ENCODE results near the gene HSD11B1. TPM values are rescaled to one million over a fixed set of nuclear protein-coding genes. Genes with fewer than 3 reads are reported as not detected.
A peak's percentile ranks its signal among the peaks of the same experiment; 100 is the strongest.

The HSD11B1 gene
- 10 to 100 TPM; 13.9 to 21.5 TPM for total RNA-seq
- 10 to 100 TPM in 1 of 2 donors, 1 to 10 TPM in 1; 3.0 to 10.2 TPM for polyA plus RNA-seq
- long read RNA-seq, donor 1, transcript HSD11B1-202 (6 exons, 1,405 nt), result major isoform, 12 of 12 reads
- long read RNA-seq, donor 1, partial matches to known transcripts, result 0 of 12 reads
- long read RNA-seq, donor 1, other reads (novel, unspliced or antisense), result 0 of 12 reads
- long read RNA-seq, donor 2, transcript HSD11B1-202 (6 exons, 1,405 nt), result major isoform, 11 of 12 reads
- long read RNA-seq, donor 2, partial matches to known transcripts, result 0 of 12 reads
- long read RNA-seq, donor 2, other reads (novel, unspliced or antisense), result 1 of 12 reads

DNA sequence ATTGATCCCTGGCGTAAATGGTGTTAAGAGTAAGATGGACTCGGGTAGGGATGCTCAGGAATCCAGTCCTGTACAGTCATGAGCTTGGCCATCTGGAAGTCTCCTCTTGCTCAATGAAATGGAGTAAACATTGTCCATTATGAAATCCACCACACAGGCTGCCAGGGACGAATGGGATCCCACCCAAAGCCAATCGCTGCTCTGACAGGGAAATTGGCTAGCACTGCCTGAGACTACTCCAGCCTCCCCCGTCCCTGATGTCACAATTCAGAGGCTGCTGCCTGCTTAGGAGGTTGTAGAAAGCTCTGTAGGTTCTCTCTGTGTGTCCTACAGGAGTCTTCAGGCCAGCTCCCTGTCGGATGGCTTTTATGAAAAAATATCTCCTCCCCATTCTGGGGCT is at the start of gene HSD11B1:
Gene HSD11B1 (plus strand): TSS at position 263 of the 400 bp plus-strand sequence. CDS start 97 bp downstream, at position 360.
- H3K9me3 ChIP-seq (ENCODE audit: control insufficient read depth, low read length), result no peaks in the 10 kb centered on the region
- DNase-seq (peak; percentile 79 to 81), ATAC-seq (ENCODE audit: low FRiP score) (peak; percentile 93)
- no peak within 1 kb of the TSS for H3K27ac ChIP-seq (ENCODE audit: low read depth in 1 of 2, low read length in 2 of 2)
- H3K4me3 ChIP-seq (ENCODE audit: low read length in 2 of 2), result no peak within 1 kb of the TSS
- H3K4me1 ChIP-seq (ENCODE audit: control insufficient read depth in 1 of 2, insufficient read depth in 2 of 2, low read length in 2 of 2), result no peaks in the 10 kb centered on the region
- H3K36me3 ChIP-seq (ENCODE audit: control insufficient read depth in 1 of 2, insufficient read depth in 2 of 2, low read length in 1 of 2), result no peaks in the 10 kb centered on the region
- intact Hi-C loops (cut with DNase I), result no loop called here
- WGBS, 2 donors, result 51 to 54% methylated on average over 6 of the region's 6 CpGs
- H3K27me3 ChIP-seq (ENCODE audit: control insufficient read depth in 1 of 2, insufficient read depth in 2 of 2, low read length in 1 of 2), result no peaks in the 10 kb centered on the region

DNA sequence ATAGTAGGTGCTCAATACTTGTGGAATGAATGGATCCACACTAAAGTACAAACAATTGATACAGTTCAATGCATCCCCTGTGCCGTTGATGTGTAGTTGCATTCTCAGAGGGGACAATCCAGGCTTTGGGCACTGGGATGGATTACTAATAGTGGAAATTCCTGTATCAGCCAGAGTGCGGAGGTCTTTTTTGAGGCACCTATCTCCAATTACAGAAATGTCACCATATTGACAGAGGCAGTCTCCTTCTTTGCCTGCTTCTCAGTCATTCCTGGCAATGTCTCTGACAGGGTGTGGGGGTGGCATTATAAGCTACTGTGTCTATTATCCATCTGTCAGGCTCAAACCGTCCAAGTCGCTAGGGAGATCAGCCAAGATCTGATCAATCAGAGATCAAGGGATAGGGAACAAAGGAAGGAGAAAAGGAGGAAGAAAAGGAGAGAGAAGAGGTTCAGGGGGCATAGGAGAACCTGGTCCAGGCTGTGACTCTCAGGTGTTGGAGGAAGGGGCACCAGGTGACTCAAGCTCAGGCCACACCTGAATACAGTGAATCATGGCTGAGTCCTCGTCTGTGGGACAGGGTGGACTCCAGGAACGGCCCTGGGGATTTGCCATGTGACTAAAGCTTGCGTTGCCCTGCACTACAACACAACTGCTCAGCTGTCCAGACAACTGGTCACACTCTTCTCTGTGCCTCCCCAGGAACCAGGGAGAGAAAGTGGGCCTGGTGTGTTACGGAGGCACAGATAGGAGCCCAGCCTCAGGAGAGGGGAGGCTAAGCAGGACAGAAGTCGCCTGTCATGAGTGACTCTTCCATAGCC is 49.0 kb upstream of the HSD11B1 start:
- Histone ChIP-seq H3K36me3 (ENCODE audit: control insufficient read depth in 1 of 2, insufficient read depth in 2 of 2, low read length in 1 of 2) (no peaks in the 10 kb centered on the region), H3K4me3 (ENCODE audit: low read length in 2 of 2) (no peak overlapping the region), H3K27me3 (ENCODE audit: control insufficient read depth in 1 of 2, insufficient read depth in 2 of 2, low read length in 1 of 2) (no peaks in the 10 kb centered on the region), H3K4me1 (ENCODE audit: control insufficient read depth in 1 of 2, insufficient read depth in 2 of 2, low read length in 2 of 2) (no peaks in the 10 kb centered on the region), H3K9me3 (ENCODE audit: control insufficient read depth, low read length) (no peaks in the 10 kb centered on the region), H3K27ac (ENCODE audit: low read depth in 1 of 2, low read length in 2 of 2) (no peak overlapping the region)
- ATAC-seq (ENCODE audit: low FRiP score) (no peak), DNase-seq (no peak)
- intact Hi-C loops (cut with DNase I), result no loop called here
- WGBS, 2 donors, result 89 to 92% methylated on average over 9 of the region's 9 CpGs

DNA sequence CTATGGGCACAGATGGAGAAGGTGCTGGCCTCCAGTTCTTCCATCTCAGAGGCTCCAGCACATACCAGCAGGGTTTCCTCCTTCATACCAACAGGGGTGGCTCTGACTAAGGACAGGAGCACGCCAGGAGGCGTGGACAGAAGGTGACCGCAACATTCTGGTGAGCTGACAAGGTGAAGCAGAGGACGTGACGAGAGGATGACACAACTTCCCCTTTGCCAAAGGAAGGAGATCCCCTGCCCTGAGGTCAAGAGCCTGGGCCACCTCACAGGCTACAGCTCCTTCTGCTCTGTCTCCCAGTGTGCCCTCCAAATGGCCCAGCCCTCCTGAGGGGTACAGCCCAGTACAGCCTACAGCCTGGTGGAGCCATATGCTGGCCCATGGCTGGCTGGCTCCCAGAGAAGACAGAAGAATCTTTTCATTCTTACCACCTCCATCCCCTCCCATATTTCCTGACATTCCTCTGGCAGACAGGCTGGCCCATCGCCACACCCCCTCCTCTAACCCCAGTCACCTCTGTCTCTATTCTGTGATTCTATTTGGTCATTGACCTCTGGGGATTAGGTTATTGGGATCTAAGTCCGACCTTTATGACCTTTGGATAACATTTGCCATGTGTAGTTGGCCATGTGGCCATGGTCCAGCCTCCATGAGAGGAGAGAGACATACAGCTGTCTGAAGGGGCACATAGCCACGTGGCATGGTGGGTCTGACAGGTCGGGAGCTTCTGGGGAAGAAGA is 47.3 kb upstream of the HSD11B1 start:
- no peaks in the 10 kb centered on the region for H3K27me3 ChIP-seq (ENCODE audit: control insufficient read depth in 1 of 2, insufficient read depth in 2 of 2, low read length in 1 of 2)
- no peak overlapping the region for H3K4me3 ChIP-seq (ENCODE audit: low read length in 2 of 2)
- H3K27ac ChIP-seq (ENCODE audit: low read depth in 1 of 2, low read length in 2 of 2), result no peak overlapping the region
- ATAC-seq (ENCODE audit: low FRiP score) (no peak), DNase-seq (no peak)
- no peaks in the 10 kb centered on the region for H3K36me3 ChIP-seq (ENCODE audit: control insufficient read depth in 1 of 2, insufficient read depth in 2 of 2, low read length in 1 of 2)
- H3K4me1 ChIP-seq (ENCODE audit: control insufficient read depth in 1 of 2, insufficient read depth in 2 of 2, low read length in 2 of 2), result no peaks in the 10 kb centered on the region
- H3K9me3 ChIP-seq (ENCODE audit: control insufficient read depth, low read length), result no peaks in the 10 kb centered on the region
- intact Hi-C loops (cut with DNase I), result no loop called here
- WGBS, 2 donors, result 84 to 90% methylated on average over 9 of the region's 9 CpGs

DNA sequence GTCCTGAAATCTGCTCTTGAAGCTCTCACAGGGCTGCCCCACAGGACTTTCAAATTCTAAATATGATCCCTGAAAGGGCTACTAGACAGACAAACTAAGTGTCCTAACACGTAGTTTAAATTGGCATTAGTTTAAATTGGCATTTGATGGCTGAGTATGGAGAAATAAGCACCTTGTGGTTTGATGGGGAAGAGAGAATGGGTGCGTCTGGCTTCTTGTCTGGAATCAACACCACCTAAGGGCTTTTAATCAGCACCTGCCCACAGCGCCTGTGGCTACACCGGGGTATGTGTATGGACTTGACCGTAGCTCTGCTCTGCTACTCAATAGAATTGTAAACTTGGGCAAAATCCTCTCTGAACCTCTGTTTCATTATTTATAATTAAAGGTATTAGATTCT is 46.7 kb upstream of the HSD11B1 start:
- H3K36me3 ChIP-seq (ENCODE audit: control insufficient read depth in 1 of 2, insufficient read depth in 2 of 2, low read length in 1 of 2), result no peaks in the 10 kb centered on the region
- no peaks in the 10 kb centered on the region for H3K27me3 ChIP-seq (ENCODE audit: control insufficient read depth in 1 of 2, insufficient read depth in 2 of 2, low read length in 1 of 2)
- H3K4me3 ChIP-seq (ENCODE audit: low read length in 2 of 2), result no peak overlapping the region
- no peak for DNase-seq
- intact Hi-C loops (cut with DNase I), result no loop called here
- ATAC-seq (ENCODE audit: low FRiP score), result no peak
- H3K27ac ChIP-seq (ENCODE audit: low read depth in 1 of 2, low read length in 2 of 2), result no peak overlapping the region
- H3K4me1 ChIP-seq (ENCODE audit: control insufficient read depth in 1 of 2, insufficient read depth in 2 of 2, low read length in 2 of 2), result no peaks in the 10 kb centered on the region
- H3K9me3 ChIP-seq (ENCODE audit: control insufficient read depth, low read length), result no peaks in the 10 kb centered on the region
- WGBS, 2 donors, result 59 to 95% methylated on average over 5 of the region's 5 CpGs

DNA sequence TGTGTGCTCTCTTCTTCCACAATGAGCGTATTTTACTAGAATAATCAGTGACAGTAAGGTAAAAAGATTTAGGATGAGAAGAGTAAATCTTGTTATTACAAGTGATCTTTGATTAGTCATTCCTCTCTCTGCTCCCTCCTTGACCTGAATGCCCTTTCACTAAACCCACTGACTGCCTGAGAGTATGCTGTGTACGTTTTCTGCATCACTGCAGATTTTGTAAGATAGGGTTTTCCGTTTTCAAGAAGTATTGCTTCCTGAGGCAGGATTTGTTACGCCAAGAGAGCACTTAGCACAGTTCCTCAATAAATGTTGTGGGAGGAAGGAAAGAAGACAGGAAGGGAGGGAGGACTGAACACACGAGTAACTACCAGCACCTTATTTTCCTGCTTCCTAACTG is 44.7 kb upstream of the HSD11B1 start:
- Histone ChIP-seq H3K9me3 (ENCODE audit: control insufficient read depth, low read length) (no peaks in the 10 kb centered on the region), H3K4me3 (ENCODE audit: low read length in 2 of 2) (no peak overlapping the region), H3K27ac (ENCODE audit: low read depth in 1 of 2, low read length in 2 of 2) (no peak overlapping the region), H3K27me3 (ENCODE audit: control insufficient read depth in 1 of 2, insufficient read depth in 2 of 2, low read length in 1 of 2) (no peaks in the 10 kb centered on the region), H3K4me1 (ENCODE audit: control insufficient read depth in 1 of 2, insufficient read depth in 2 of 2, low read length in 2 of 2) (no peaks in the 10 kb centered on the region), H3K36me3 (ENCODE audit: control insufficient read depth in 1 of 2, insufficient read depth in 2 of 2, low read length in 1 of 2) (no peaks in the 10 kb centered on the region)
- no peak for ATAC-seq (ENCODE audit: low FRiP score)
- 73 to 75% methylated on average over 5 of the region's 5 CpGs for WGBS, 2 donors
- intact Hi-C loops (cut with DNase I), result no loop called here
- DNase-seq, result no peak

DNA sequence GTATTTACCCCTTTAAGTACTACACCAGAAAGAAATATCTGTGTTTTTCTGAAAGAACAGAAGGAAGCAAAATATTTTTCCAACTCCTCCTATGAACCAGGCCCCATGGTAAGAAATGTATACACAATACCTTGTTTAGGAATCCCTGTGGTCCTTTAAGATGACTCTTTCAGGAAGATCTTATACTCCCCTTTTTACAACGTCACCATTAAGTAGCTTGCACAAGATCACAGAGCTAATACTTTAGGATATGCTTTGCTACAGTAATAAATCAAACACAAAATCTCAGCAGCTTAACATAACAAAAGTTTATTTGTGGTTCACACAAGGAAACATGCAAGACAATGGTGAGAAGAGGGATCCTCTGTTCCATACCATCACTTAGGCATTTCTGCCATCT is 43.6 kb upstream of the HSD11B1 start:
- DNase-seq (no peak), ATAC-seq (ENCODE audit: low FRiP score) (no peak)
- Histone ChIP-seq H3K4me3 (ENCODE audit: low read length in 2 of 2) (no peak overlapping the region), H3K36me3 (ENCODE audit: control insufficient read depth in 1 of 2, insufficient read depth in 2 of 2, low read length in 1 of 2) (no peaks in the 10 kb centered on the region), H3K27me3 (ENCODE audit: control insufficient read depth in 1 of 2, insufficient read depth in 2 of 2, low read length in 1 of 2) (no peaks in the 10 kb centered on the region), H3K4me1 (ENCODE audit: control insufficient read depth in 1 of 2, insufficient read depth in 2 of 2, low read length in 2 of 2) (no peaks in the 10 kb centered on the region), H3K27ac (ENCODE audit: low read depth in 1 of 2, low read length in 2 of 2) (no peak overlapping the region), H3K9me3 (ENCODE audit: control insufficient read depth, low read length) (no peaks in the 10 kb centered on the region)
- intact Hi-C loops (cut with DNase I), result no loop called here
- WGBS, 2 donors, result 87 to 92% methylated on average over 1 of the region's 1 CpG

DNA sequence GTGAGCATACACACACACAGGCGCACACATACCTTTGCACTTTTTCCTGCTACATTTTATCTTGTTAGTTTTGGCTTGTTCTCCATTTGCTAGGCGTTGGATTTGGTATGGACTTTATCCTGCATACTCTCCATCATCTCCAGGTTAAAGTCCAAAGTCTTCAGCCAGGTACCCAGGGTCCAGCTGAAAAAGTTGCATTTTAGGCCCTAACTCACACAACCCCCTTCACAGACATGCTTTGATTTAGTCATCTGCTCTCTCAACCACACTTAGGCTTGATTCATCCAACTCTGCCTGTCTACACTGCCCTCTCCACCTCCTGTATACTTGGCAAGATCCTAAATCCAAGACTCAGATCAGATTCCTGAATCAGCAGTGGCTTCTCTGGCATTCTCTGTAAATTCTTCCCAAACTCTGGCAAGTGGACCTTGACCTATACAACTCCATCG is 41.7 kb upstream of the HSD11B1 start:
- no peaks in the 10 kb centered on the region for H3K27me3 ChIP-seq (ENCODE audit: control insufficient read depth in 1 of 2, insufficient read depth in 2 of 2, low read length in 1 of 2)
- no peaks in the 10 kb centered on the region for H3K36me3 ChIP-seq (ENCODE audit: control insufficient read depth in 1 of 2, insufficient read depth in 2 of 2, low read length in 1 of 2)
- no peaks in the 10 kb centered on the region for H3K9me3 ChIP-seq (ENCODE audit: control insufficient read depth, low read length)
- no peak overlapping the region for H3K27ac ChIP-seq (ENCODE audit: low read depth in 1 of 2, low read length in 2 of 2)
- no peak overlapping the region for H3K4me3 ChIP-seq (ENCODE audit: low read length in 2 of 2)
- intact Hi-C loops (cut with DNase I), result no loop called here
- DNase-seq (no peak), ATAC-seq (ENCODE audit: low FRiP score) (no peak)
- H3K4me1 ChIP-seq (ENCODE audit: control insufficient read depth in 1 of 2, insufficient read depth in 2 of 2, low read length in 2 of 2), result no peaks in the 10 kb centered on the region
- 80 to 85% methylated on average over 3 of the region's 3 CpGs for WGBS, 2 donors

DNA sequence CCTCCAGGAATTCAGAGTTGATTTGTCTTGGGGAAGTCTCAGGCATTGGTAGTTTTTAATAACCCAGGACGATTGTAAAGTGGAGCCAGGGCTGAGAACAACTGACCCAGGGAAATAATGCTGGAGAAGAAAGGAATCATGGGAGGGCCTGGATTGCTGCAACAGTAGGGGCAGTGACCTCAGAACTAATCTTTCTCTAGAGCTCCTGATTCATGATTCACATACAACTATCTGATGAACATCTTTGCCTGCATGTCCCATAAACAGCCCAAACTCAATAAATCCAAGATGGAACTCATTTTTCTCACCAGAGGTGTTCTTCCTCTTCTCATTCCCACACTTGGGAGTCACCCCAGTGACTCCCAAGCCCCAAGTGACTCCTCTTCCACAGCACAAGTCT is 37.5 kb upstream of the HSD11B1 start:
- Histone ChIP-seq H3K36me3 (ENCODE audit: control insufficient read depth in 1 of 2, insufficient read depth in 2 of 2, low read length in 1 of 2) (no peaks in the 10 kb centered on the region), H3K4me3 (ENCODE audit: low read length in 2 of 2) (no peak overlapping the region), H3K4me1 (ENCODE audit: control insufficient read depth in 1 of 2, insufficient read depth in 2 of 2, low read length in 2 of 2) (no peaks in the 10 kb centered on the region), H3K27ac (ENCODE audit: low read depth in 1 of 2, low read length in 2 of 2) (no peak overlapping the region), H3K27me3 (ENCODE audit: control insufficient read depth in 1 of 2, insufficient read depth in 2 of 2, low read length in 1 of 2) (peaks cover 0 to 2% of the 10 kb centered on the region in 2 donors), H3K9me3 (ENCODE audit: control insufficient read depth, low read length) (peaks cover 4% of the 10 kb centered on the region)
- DNase-seq, result no peak
- intact Hi-C loops (cut with DNase I), result no loop called here
- WGBS, 2 donors, result 91 to 92% methylated on average over 1 of the region's 1 CpG
- no peak for ATAC-seq (ENCODE audit: low FRiP score)

Measured in aorta (tissue), 5 donors.